AG04450 (cell line): ENCODE data around the gene RPUSD1. TPM values are rescaled to one million over a fixed set of nuclear protein-coding genes. Genes with fewer than 3 reads are reported as not detected.

ENCODE experiments used
- CTCF ChIA-PET: fragments of 300-600, 350-600 bp; formaldehyde crosslinking; extraction: SDS; loops from one replicate; lab custom pipeline; 2022; ENCODE audit warnings: antibody characterized with exemption, inconsistent platforms; lab: Charles Lee
- POLR2A ChIA-PET: fragments of 350-600 bp; formaldehyde crosslinking; extraction: SDS; loops from one replicate; lab custom pipeline; 2021; ENCODE audit warnings: antibody characterized with exemption, inconsistent platforms; lab: Yijun Ruan, JAX
- DNase-seq: peaks from one replicate; pipeline ENCODE4 v3.0.0-alpha.2; 2011; ENCODE audit warnings: low read depth, low spot score
- H3K27ac ChIP-seq: one replicate; pipeline ENCODE4 v1.5.1; 2012; ENCODE audit warnings: low read depth, low read length, control low read depth
- H3K27me3 ChIP-seq: one replicate; pipeline ENCODE4 v1.6.0; 2012; ENCODE audit warnings: low read length; ENCODE audit not compliant: control insufficient read depth, insufficient read depth
- H3K4me3 ChIP-seq: 2 replicates; pipeline ENCODE4 v1.5.1; 2011; ENCODE audit warnings: mild to moderate bottlenecking, low read depth, low read length, control low read depth
- H3K9me3 ChIP-seq: 2 replicates; pipeline ENCODE4 v1.5.1; 2012; ENCODE audit warnings: low read length; ENCODE audit not compliant: control insufficient read depth, insufficient read depth
- CTCF ChIP-seq: IDR thresholded peaks from 2 replicates; pipeline ENCODE4 v1.5.1; 2011; ENCODE audit warnings: low read depth, low read length, control low read depth, inconsistent platforms
- polyA plus RNA-seq: library from polyadenylated mRNA; depleted of rRNA; stranded (reverse); fragments of >200 nt; gene quantifications from 2 replicates; pipeline ENCODE4 v1.2.3, GENCODE V29; 2011

RPUSD1 gene
- polyA plus RNA-seq, 1 experiment = 9.2 TPM

GRCh38 chr16:828891-829290 is 40.7 kb upstream of the RPUSD1 start:
- no peak for DNase-seq
- Histone ChIP-seq H3K9me3 (peaks cover 45% of the 10 kb centered on the region), H3K27ac (no peak overlapping the region), H3K27me3 (peaks cover 11% of the 10 kb centered on the region), H3K4me3 (no peak overlapping the region)
- POLR2A ChIA-PET = no interaction called here
- CTCF ChIA-PET = no interaction called here
- no peak for TF ChIP-seq CTCF

GRCh38 chr16:827513-827912 is 39.3 kb upstream of the RPUSD1 start:
- no peak for DNase-seq
- ChIA-PET CTCF (no interaction called here), POLR2A (no interaction called here)
- H3K4me3 ChIP-seq = no peak overlapping the region
- peaks cover 11% of the 10 kb centered on the region for H3K27me3 ChIP-seq
- no peak overlapping the region for H3K27ac ChIP-seq
- TF ChIP-seq CTCF = no peak
- H3K9me3 ChIP-seq = peaks cover 43% of the 10 kb centered on the region

GRCh38 chr16:825341-826061 is 37.3 kb upstream of the RPUSD1 start:
- Histone ChIP-seq H3K9me3 (peaks cover 32% of the 10 kb centered on the region), H3K27ac (no peak overlapping the region), H3K27me3 (peaks cover 11% of the 10 kb centered on the region), H3K4me3 (peak overlapping the region; percentile 20; the same call in 1 of the 2 replicates)
- POLR2A ChIA-PET = no interaction called here
- CTCF ChIA-PET = no interaction called here
- TF ChIP-seq CTCF = no peak
- DNase-seq = no peak

DNA sequence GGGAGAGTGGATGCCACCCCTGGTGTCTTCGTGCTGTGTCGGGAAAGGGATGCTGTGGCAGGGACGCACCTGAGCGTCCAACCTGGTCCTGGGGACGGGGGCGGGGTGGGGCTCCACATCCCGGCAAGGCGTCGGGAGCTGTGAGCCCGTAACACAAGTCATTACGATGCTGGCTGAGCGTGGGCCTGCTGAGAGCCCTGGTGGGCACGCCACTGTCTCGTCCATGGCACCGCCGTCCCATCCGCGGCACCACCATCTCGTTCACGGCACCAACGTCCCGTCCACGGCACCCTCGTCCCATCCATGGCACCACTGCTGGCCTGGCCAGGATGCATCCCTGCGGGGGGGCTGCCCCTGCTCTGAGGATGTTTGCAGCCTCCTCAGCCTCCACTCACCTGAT is 36.4 kb upstream of the RPUSD1 start:
- DNase-seq = no peak
- peaks cover 11% of the 10 kb centered on the region for H3K27me3 ChIP-seq
- no peak overlapping the region for H3K27ac ChIP-seq
- no peak overlapping the region for H3K4me3 ChIP-seq
- no peak for TF ChIP-seq CTCF
- peaks cover 26% of the 10 kb centered on the region for H3K9me3 ChIP-seq
- POLR2A ChIA-PET = no interaction called here
- CTCF ChIA-PET = no interaction called here

GRCh38 chr16:824194-824593 is 36.0 kb upstream of the RPUSD1 start:
- no peak for TF ChIP-seq CTCF
- CTCF ChIA-PET = no interaction called here

More at GRCh38 chr16:824194-824593, 36.0 kb upstream of the RPUSD1 start:
- DNase-seq = no peak
- Histone ChIP-seq H3K4me3 (no peak overlapping the region), H3K27me3 (peaks cover 11% of the 10 kb centered on the region), H3K9me3 (peaks cover 26% of the 10 kb centered on the region), H3K27ac (no peak overlapping the region)
- POLR2A ChIA-PET = no interaction called here
